ENCODE results near the gene PEX7.

DNA sequence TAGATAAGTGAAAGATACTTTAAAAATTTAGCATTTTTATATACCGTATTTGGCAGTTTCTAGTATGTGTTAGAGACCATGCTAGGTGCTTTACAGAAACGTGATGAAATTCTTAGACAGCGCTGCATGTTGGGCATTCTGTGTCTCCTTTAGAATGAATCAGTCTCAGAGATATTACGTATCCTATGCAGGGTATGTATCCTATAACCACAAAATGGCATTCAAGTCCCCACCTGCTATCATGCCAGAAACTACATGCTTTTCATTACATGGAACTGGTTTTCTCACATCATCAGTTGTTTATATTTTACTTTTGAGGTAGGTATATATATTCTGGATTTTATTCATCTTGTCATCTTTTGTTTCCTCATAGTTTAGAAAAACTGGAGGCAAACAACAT is 42.3 kb downstream of the PEX7 start:
- TF ChIP-seq EZH2 (optimal IDR thresholded peaks at IDR 0.05; ENCODE audit: low read depth, low read length) (no peak), CTCF (IDR thresholded peaks at IDR 0.05; ENCODE audit: low read length) (no peak), EZH2phosphoT487 (IDR thresholded peaks at IDR 0.05; ENCODE audit: low read length) (no peak)
